HepG2 (cell line): ENCODE measurements around the gene SRSF10. TPM values are rescaled to one million over a fixed set of nuclear protein-coding genes. Genes with fewer than 3 reads are reported as not detected.

Experiments used
- ARID2 ChIP-seq: sonication (generic); formaldehyde crosslinking; IDR thresholded peaks from 2 replicates; pipeline ENCODE4 v1.8.1; 2022; ENCODE audit warnings: mild to moderate bottlenecking, missing genetic modification reagents, borderline replicate concordance
- ARID5B ChIP-seq: IDR thresholded peaks from 2 replicates; pipeline ENCODE4 v1.4.0; 2020; ENCODE audit warnings: mild to moderate bottlenecking, missing genetic modification reagents
- ATF2 ChIP-seq: sonication (generic); formaldehyde crosslinking; IDR thresholded peaks from 2 replicates; pipeline ENCODE4 v1.4.0; 2020; ENCODE audit warnings: missing genetic modification reagents
- CBFB ChIP-seq: sonication (generic); formaldehyde crosslinking; IDR thresholded peaks from 2 replicates; pipeline ENCODE4 v1.4.0; 2020; ENCODE audit warnings: missing genetic modification reagents
- GATAD1 ChIP-seq: IDR thresholded peaks from 2 replicates; pipeline ENCODE4 v1.6.1; 2016; ENCODE audit warnings: missing genetic modification reagents, missing compliant biosample characterization
- GFI1 ChIP-seq: sonication (generic); formaldehyde crosslinking; IDR thresholded peaks from 2 replicates; pipeline ENCODE4 v1.5.0; 2020; ENCODE audit warnings: missing genetic modification reagents, mild to moderate bottlenecking, borderline replicate concordance
- HDAC2 ChIP-seq: sonication (generic); formaldehyde crosslinking; IDR thresholded peaks from 2 replicates; pipeline ENCODE4 v1.4.0; 2020; ENCODE audit warnings: missing genetic modification reagents
- HNF4G ChIP-seq, 2 experiments: sonication (generic) in 1 of 2; formaldehyde crosslinking in 1 of 2; IDR thresholded peaks; 2 replicates each; pipeline versions ENCODE4 v1.4.0 to v1.6.1; 2011 to 2020; ENCODE audit warnings: borderline replicate concordance in 2 of 2, low read depth in 2 of 2, mild to moderate bottlenecking in 2 of 2, low read length in 1 of 2, missing genetic modification reagents in 1 of 2, moderate library complexity in 1 of 2
- HOXA3 ChIP-seq: sonication (generic); formaldehyde crosslinking; IDR thresholded peaks from 2 replicates; pipeline ENCODE4 v1.5.0; 2020; ENCODE audit warnings: missing genetic modification reagents
- KAT8 ChIP-seq: IDR thresholded peaks from 2 replicates; pipeline ENCODE4 v1.6.1; 2016; ENCODE audit warnings: missing genetic modification reagents, missing compliant biosample characterization
- MAX ChIP-seq: IDR thresholded peaks from 2 replicates; pipeline ENCODE4 v1.6.1; 2012; ENCODE audit warnings: inconsistent platforms
- PPARG ChIP-seq: conservative IDR thresholded peaks from 2 replicates; pipeline ENCODE4 v1.6.1; 2016; ENCODE audit warnings: missing biosample characterization, missing genetic modification reagents
- RCOR2 ChIP-seq: IDR thresholded peaks from 2 replicates; pipeline ENCODE4 v1.6.1; 2016; ENCODE audit warnings: missing biosample characterization, missing genetic modification reagents
- RFXANK ChIP-seq: IDR thresholded peaks from 2 replicates; pipeline ENCODE4 v1.6.1; 2016
- SP4 ChIP-seq: sonication (generic); formaldehyde crosslinking; IDR thresholded peaks from 2 replicates; pipeline ENCODE4 v1.8.1; 2023; ENCODE audit warnings: mild to moderate bottlenecking, missing genetic modification reagents
- UBTF ChIP-seq: sonication (generic); formaldehyde crosslinking; IDR thresholded peaks from 2 replicates; pipeline ENCODE4 v1.4.0; 2020; ENCODE audit warnings: mild to moderate bottlenecking, missing genetic modification reagents
- ZBTB21 ChIP-seq: sonication (generic); formaldehyde crosslinking; IDR thresholded peaks from 2 replicates; pipeline ENCODE4 v1.4.0; 2020; ENCODE audit warnings: missing genetic modification reagents
- ZNF337 ChIP-seq: sonication (generic); formaldehyde crosslinking; IDR thresholded peaks from 2 replicates; pipeline ENCODE4 v1.5.1; 2020; ENCODE audit warnings: missing genetic modification reagents, low read depth, mild to moderate bottlenecking, borderline replicate concordance
- ZNF441 ChIP-seq: sonication (generic); formaldehyde crosslinking; IDR thresholded peaks from 2 replicates; pipeline ENCODE4 v1.7.0; 2021; ENCODE audit warnings: missing genetic modification reagents, borderline replicate concordance
- ZNF552 ChIP-seq: sonication (generic); formaldehyde crosslinking; IDR thresholded peaks from 2 replicates; pipeline ENCODE4 v1.9.0; 2022; ENCODE audit warnings: missing genetic modification reagents, mild to moderate bottlenecking, borderline replicate concordance
- ZNF619 ChIP-seq: sonication (generic); formaldehyde crosslinking; IDR thresholded peaks from 2 replicates; pipeline ENCODE4 v1.4.0; 2020; ENCODE audit warnings: mild to moderate bottlenecking, missing genetic modification reagents
- ZNF781 ChIP-seq: sonication (generic); formaldehyde crosslinking; IDR thresholded peaks from 2 replicates; pipeline ENCODE4 v1.5.1; 2020; ENCODE audit warnings: borderline replicate concordance, mild to moderate bottlenecking, missing genetic modification reagents; ENCODE audit errors: not compliant biosample characterization
- polyA plus RNA-seq, 8 experiments: library from polyadenylated mRNA; depleted of rRNA in 3 of 8; stranded (reverse) in 7 of 8; unstranded in 1 of 8; fragments of >200 nt; fragmentation: Illumina TruSeq in 4 of 8; extraction: Trizol in 4 of 8; gene quantifications; 2 replicates each; pipeline versions ENCODE4 v1.2.1 to v1.2.3, GENCODE V29; 2011 to 2016; ENCODE audit warnings: low read depth in 4 of 8, missing spikeins in 1 of 8, mixed read lengths in 1 of 8; ENCODE audit not compliant: insufficient read depth in 1 of 8
- total RNA-seq, 5 experiments: library from RNA; depleted of rRNA; stranded (reverse); fragments of >200 nt; fragmentation: Illumina TruSeq; extraction: Trizol; gene quantifications; 2 replicates each; pipeline ENCODE4 v1.2.3, GENCODE V29; 2016; ENCODE audit warnings: low read depth in 1 of 5

SRSF10 gene
- total and polyA plus RNA-seq, 2 of the 13 experiments (the other 11 are each of a cell fraction or from before 2014, with no cell fraction given), result 126 to 186 TPM

GRCh38 chr1:24003331-24003972 lies 23.3 kb upstream of the SRSF10 start (continued):
- TF ChIP-seq ATF2 (CRISPR knock-in tag) (peak; percentile 33; the same call in 1 of the 2 replicates), PPARG (CRISPR knock-in tag) (peak; percentile 20; the same call in 1 of the 2 replicates), KAT8 (CRISPR knock-in tag) (0 out of 2 replicates have a peak, but pooled peaks have one; percentile 12), HDAC2 (CRISPR knock-in tag) (peak; percentile 77), ZNF337 (CRISPR knock-in tag) (no peak), CBFB (CRISPR knock-in tag) (0 out of 2 replicates have a peak, but pooled peaks have one; percentile 9), UBTF (peak; percentile 43; the same call in 1 of the 2 replicates), MAX (peak; percentile 40; the same call in 1 of the 2 replicates), ARID2 (no peak), RFXANK (CRISPR knock-in tag) (no peak), ARID5B (CRISPR knock-in tag) (peak; percentile 78), GFI1 (CRISPR knock-in tag) (0 out of 2 replicates have a peak, but pooled peaks have one; percentile 15), RCOR2 (CRISPR knock-in tag) (no peak), HOXA3 (peak; percentile 44; the same call in 1 of the 2 replicates), HNF4G (IDR thresholded peaks at IDR 0.05; ENCODE audit: borderline replicate concordance, low read depth, low read length) (no peak; the same call in 1 of the 2 replicates), HNF4G (CRISPR knock-in tag; IDR thresholded peaks at IDR 0.05; ENCODE audit: borderline replicate concordance, low read depth) (0 out of 2 replicates have a peak, but pooled peaks have one; percentile 52), ZBTB21 (CRISPR knock-in tag) (no peak), ZNF441 (no peak), GATAD1 (CRISPR knock-in tag) (0 out of 2 replicates have a peak, but pooled peaks have one; percentile 7), ZNF781 (CRISPR knock-in tag) (peak; percentile 43), ZNF552 (CRISPR knock-in tag) (no peak), ZNF619 (CRISPR knock-in tag) (0 out of 2 replicates have a peak, but pooled peaks have one; percentile 53), SP4 (CRISPR knock-in tag) (no peak)
